GM18499 (cell line): ENCODE measurements around the gene PIK3R3.

Experiments used
- ATAC-seq: cut with Tn5 transposase; IDR thresholded peaks from one replicate; pipeline ENCODE4 v1.9.1; 2021; ENCODE audit warnings: moderate number of reproducible peaks; ENCODE audit not compliant: insufficient read depth, unreplicated experiment

PIK3R3 gene

DNA sequence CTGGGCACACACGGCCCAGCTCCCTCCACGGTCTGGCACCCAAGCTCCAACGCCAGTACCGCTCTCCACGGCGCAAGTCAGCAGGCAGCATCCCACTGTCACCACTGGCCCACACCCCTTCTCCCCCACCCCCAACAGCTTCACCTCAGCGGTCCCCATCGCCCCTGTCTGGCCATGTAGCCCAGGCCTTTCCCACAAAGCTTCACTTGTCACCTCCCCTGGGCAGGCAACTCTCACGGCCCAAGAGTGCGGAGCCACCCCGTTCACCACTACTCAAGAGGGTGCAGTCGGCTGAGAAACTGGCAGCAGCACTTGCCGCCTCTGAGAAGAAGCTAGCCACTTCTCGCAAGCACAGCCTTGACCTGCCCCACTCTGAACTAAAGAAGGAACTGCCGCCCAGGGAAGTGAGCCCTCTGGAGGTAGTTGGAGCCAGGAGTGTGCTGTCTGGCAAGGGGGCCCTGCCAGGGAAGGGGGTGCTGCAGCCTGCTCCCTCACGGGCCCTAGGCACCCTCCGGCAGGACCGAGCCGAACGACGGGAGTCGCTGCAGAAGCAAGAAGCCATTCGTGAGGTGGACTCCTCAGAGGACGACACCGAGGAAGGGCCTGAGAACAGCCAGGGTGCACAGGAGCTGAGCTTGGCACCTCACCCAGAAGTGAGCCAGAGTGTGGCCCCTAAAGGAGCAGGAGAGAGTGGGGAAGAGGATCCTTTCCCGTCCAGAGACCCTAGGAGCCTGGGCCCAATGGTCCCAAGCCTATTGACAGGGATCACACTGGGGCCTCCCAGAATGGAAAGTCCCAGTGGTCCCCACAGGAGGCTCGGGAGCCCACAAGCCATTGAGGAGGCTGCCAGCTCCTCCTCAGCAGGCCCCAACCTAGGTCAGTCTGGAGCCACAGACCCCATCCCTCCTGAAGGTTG is 97.6 kb downstream of the PIK3R3 start:
- ATAC-seq = no peak

DNA sequence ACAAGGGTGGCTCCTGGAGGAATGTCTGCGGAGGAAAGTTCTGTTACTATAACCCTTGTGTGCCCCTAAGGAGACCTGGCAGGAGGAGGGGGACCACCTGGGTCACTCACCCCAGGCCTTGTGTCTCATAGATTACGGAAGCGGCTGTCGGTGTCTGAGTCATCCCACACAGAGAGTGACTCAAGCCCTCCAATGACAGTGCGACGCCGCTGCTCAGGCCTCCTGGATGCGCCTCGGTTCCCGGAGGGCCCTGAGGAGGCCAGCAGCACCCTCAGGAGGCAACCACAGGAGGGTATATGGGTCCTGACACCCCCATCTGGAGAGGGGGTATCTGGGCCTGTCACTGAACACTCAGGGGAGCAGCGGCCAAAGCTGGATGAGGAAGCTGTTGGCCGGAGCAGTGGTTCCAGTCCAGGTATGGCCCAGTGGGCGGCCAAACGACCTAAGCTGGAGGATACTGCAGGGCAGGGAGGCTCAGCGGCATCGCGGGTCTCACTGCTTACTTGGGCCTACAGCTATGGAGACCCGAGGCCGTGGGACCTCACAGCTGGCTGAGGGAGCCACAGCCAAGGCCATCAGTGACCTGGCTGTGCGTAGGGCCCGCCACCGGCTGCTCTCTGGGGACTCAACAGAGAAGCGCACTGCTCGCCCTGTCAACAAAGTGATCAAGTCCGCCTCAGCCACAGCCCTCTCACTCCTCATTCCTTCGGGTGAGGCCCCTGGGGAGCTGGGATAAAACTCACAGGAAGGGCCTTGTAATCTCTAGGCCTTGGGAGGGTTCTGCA is 101.4 kb downstream of the PIK3R3 start:
- ATAC-seq = no peak

DNA sequence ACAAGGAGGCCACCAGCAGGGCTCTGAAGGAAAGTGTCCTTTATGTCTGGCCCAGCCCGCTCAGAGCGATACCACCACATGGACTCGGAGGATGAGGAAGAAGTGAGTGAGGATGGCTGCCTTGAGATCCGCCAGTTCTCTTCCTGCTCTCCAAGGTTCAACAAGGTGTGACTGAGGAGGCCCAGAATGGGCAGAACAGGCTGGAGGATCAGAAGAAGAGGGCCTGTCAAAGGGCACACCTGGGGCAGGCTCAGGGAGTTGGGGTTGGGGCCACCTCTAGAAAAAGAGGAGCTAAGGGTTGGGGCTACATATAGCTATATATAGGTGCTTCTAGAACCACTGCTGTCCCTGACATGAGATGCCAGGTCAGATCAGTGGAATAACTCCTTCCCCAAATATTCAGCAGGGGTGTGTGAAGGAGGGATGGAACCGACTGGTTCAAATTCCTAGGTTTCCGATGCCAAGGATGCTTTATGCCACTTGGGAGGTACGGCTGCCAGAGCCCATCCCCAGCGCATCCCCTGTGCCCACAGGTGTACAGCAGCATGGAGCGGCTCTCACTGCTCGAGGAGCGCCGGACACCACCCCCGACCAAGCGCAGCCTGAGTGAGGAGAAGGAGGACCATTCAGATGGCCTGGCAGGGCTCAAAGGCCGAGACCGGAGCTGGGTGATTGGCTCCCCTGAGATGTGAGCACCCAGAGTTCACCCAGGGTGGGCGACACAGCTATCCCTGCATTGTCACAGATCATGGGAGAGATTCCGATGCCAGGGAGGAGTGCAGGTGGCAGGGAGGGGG is 102.2 kb downstream of the PIK3R3 start:
- ATAC-seq = no peak

DNA sequence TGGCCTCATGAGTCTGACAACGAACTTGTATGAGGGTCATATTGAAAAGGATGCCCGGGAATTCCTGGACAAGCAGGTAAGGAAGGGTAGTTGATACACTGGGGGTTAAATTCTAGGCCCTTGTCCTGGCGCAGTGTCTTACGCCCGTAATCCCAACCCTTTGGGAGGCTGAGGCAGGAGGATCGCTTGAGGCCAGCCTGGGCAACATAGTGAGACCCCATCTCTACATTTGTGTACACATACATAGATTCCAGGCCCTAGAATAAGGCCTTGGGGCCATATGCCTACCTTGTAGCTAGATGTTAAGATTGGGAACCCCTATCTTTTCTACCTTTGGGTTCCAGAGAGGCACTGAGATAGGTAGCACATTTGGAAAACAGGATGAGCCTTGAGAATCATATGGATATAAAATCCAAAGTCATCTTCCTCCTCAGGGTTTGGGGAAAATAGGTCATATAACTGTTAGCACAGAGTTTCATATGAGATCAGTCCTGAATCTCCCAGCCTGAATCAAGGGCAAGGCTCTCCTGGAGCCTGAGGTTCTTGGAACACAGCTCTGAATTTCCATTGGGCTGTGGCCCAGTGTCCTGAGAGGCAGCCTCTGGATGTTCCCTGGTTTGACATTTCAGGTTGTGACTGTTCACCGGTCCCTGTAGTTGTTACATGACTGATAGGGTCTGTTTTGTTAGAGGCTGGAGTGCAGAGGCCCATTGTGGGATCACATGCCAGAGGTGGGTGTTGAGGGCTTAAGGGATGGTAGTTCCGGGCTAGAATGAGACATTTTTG is 104.4 kb downstream of the PIK3R3 start:
- no peak for ATAC-seq

DNA sequence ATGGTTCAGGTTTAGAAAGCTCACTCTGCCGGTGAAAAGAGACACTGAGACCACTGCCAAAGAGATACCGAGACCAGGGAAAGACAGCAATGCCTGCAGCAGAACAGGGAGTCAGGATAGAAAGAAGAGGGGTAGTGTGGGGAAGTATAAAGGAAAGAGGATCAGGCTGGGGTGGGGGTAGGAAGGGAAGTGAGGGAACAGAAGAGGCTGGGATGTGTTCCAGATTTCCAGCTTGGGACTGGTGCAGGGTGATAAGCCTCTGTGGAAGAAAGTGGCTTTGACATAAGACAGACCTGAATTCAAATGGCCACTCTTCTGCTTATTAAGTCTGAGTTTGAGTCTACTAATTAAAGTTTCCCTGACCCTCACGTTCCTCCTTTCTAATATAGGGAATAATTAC is 105.9 kb downstream of the PIK3R3 start:
- no peak for ATAC-seq

DNA sequence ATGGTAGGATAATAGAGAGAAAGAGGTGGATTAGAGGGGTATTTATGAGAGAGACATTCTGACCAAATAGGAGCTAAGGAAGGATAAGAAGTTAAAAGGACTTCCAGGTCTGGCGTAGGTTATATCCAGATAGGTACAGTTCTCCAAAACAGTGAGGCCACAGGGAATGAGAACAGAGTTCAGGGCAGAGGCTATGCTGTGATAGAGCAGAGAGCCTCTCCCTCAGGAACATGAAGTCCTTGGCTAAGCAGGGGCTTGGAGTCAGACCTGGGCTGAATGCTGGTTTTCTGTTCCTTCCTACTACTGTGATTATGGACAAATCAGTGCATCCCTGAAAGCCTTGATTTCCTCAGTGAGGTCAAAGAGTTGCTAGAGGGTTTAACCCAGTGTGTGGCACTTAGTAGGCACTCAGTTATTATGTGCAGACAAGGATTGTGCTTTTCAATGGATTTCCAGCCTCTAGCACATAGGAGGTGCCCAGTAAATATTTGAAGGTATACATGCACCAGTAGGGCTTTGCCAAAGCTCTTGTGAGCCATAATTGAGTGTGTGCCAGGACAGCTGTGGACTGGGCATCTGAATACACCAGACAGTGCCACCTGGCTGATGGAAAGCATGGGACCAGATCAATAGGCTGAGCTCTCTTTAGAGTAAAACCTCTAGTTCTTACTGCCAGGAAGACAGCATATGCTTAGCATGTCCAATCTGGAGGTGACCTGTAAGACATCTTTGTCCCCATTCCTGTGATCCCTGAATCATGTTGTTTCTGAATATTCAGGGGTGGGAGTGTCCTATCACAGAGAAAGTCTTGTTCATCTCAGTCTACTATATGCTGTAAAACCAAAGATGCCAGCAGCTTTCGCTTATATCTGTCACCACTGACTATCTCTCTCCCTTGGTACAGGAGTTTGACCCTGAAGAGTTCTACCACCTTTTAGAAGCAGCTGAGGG is 111.1 kb downstream of the PIK3R3 start:
- ATAC-seq = no peak

DNA sequence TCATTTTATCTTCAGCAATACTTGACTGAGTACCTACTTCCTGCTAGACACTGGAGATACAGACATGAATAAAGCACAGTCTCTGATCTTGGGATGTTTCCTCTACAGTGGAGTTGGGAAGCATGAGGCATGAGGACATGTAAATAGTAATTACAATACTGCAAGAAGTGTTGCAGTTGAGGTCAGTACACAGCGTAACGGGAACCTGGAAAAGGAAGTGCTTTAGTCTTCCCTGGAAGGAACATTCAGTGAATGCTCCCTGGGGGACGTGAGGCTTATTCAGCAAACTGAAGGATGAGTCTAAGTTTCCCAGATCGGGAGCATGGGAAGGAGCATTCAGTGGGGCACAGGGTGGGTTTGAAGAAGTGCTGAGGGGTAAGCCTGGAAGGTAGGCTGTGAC is 112.4 kb downstream of the PIK3R3 start:
- no peak for ATAC-seq

DNA sequence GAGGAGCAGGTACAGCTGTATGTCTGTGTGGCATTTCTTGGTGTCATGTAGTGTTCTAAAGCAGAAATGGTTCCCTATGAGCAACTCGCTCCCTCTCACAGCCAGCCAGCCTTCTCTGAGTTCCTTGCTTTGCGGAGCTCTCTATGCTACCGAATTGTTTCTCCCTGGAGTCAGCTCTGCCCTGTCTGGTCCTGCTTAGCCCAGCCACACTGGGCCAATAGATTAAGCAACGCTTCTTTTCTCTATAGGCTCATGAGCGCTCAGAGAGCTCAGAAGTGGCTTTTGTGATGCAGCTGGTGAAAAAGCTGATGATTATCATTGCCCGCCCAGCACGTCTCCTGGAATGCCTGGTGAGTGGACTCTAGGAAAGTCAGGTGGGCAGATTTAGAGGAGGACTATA is 113.1 kb downstream of the PIK3R3 start:
- ATAC-seq = no peak

DNA sequence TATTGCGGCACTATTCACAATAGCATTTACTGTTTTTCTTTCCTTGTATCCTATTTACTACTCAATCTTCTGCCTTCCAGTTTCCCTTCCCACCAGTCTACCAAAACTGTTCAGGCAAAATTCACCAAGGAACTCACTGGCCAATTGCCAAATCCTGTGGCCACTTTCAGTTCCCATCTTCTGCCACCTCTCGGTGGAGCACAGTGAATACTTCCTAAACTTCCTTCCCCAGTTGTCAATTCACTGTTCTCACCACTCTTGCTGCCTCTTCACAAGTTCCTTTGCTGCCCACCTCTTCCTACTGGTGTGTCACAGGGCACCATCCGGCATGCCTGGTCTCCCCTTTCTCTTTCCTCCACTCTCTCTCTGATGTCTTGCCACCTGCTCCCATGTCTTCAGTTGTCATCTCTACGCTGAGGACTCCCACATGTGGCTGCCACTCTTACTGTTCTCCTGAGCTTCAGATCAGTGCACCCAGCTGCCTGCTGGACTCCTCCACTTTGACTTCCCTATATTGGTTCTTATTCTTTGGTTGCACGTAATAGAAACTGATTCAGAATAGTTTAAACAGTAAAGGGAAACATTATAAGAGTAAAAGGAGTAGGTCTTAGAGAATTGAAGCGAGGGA is 114.4 kb downstream of the PIK3R3 start:
- ATAC-seq = no peak

DNA sequence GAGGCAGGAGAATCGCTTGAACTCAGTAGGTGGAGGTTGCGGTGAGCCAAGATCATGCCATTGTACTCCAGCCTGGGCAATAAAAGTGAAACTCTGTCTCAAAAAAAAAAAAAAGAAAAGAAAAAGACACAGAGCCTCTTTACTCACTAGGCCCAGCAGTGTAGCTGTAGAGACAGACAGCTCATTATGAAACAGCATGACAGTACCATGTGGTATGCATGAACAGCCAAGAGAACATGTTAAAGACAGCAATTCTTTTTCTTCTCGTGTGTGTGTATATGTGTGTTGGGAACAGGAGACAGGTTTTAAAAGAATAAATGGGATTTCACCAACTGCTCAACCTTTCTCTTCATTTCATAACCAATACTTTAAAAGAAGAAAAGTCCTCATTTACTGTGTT is 118.8 kb downstream of the PIK3R3 start:
- ATAC-seq = no peak

DNA sequence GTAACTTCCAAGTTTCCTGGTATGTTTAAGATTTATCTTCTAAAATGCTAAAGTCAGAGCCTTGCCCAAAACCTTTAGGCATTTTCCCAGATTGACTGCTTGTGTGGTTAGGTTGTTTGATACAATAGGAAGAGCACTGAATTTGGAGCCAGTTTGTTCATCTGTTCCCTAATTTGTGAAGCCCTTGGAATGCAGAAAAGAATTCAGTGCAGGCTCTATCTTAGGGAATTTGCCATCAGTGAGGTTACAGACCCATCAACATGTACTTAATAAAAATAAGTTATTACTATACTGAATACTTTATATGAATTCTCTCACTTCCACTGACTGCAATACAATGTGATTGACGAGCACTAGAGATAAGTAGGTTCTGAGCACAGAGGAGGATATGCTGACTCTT is 120.2 kb downstream of the PIK3R3 start:
- ATAC-seq = no peak

DNA sequence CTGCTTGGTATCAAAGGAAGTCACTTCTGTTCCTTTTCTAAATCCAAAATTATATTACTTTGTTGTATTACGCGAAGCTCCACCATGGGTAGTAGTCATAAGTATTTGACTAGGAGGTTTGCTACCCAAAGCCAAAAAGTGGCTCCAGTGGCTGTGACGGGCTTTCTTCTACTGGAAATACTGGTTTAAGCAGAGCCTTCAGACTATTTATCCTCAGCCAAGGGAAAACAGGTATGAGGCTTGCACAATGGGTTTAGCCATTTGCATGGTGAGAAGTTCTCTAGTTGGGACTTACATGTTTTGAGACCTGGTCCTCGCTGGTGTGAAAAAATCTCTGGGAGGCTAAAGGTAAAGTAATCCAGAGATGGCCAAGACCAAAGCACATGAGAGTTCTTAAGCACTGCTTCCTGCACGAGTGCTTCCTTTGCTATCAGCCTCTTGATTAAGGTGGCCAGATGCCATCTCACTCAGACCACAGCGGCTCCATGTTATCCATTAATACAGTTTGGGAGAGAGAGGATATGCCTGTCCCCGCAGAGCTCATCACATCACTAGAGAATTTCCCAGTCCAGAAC is 121.2 kb downstream of the PIK3R3 start:
- no peak for ATAC-seq

DNA sequence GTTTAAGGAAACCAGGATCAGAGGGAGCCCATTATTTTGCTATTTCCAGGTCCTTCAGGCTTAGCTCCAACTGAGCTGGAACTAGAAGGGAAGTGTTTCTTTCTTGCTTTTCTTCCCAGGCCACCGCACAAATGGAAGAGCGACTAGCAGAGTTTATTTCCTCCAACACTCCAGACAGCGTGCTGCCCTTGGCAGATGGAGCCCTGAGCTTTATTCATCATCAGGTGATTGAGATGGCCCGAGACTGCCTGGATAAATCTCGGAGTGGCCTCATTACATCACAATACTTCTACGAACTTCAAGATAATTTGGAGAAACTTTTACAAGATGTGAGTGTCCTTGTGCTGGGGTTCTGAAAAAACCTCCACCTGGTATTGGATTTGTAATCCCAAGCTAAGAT is 121.8 kb downstream of the PIK3R3 start:
- ATAC-seq = no peak

DNA sequence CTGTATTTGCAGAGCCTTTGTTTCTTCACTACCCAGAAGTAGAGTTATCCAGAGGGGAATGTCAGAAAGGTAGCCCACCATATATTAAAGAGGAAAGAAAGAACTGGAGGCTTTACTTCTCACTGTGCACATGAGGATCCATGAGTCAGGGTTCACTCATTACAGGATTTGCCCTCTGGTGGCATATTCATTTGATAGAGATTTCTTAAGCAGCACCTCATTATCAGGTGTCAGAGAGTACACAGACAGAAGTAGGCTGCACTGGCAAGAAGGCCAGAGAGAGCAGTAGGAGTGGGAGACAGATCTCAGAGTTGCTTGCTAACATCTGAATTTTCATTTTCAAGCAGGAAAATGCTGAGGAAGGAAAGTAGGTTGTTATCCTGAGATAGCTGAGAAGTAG is 123.8 kb downstream of the PIK3R3 start:
- no peak for ATAC-seq

DNA sequence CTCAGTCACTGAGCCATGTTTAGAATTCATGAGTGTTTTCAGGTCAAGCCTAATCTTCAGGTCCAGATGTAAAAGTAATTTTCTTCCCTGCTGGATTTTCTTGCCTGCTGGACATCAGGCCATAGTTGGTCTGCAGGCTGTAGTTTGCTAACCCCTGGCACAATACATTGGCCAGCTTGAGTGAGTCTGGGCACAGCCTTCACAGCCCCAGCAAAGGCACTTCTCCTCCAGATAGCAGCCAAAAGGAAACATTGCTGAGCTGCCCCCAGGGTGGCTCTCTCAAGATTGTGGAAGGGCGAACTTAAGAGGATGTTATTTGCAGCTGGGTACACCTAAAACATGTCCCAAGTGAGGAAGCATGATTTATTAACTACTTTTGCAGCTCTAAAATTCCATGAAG is 126.8 kb downstream of the PIK3R3 start:
- no peak for ATAC-seq

DNA sequence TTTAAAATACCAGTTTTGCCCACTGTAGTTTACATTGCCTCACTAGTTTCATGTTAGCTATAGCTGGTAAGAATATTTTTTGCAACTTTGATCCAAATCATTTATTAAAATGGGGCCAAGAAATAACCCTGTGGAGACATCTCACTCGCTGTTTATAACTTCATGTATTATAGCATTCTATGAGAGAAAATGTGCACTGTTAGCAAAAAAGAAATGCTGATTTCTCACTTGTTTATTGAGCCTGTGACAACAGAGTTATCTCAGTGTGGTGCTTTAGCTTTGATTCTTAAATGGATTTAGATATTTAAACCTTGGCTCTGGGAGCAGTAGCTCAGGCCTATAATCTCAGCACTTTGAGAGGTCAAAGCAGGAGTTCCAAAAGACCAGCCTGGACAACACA is 127.9 kb downstream of the PIK3R3 start:
- no peak for ATAC-seq

DNA sequence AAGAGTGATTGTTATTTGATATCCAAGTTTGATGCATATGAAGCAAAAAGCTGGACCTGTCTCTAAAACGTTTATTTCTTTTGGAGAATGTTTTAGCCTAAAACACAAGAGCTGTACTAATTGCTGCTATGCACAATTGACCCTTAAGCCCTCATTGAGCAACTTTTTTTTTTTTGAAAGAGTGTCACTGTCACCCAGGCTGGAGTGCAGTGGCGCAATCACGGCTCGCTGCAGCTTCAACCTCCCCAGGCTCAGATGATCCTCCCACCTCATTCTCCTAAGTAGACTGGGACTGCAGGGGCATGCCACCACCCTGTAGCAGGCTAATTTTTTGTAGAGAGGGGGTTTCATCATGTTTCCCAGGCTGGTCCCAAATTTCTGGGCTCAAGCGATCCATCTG is 129.1 kb downstream of the PIK3R3 start:
- no peak for ATAC-seq

DNA sequence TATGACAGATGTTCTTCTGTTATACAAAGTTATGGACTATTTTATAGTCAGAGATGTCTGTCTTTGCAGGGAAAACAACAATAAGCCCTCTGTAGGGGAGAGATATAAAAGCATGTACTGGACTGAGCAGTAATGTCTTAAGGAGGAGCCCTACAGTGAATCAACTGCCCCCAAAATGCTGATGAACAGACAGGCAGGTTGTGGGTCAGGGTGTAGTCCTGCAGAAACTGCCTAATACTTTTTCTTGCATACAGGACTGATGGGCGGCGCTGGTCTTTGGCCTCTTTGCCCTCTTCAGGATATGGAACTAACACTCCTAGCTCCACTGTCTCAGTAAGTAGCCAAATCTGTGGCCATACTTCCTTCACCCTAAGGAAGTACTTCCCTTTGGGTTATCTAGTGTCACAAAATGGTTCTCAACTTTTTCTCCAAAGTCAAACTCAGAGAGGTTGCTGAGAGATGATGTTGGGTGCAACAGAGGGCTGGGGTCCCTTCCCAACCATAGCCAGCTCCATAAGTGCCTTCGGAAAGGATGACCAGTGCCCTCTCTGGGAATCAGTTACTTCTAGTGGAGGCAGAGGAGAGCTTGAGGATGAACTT is 129.8 kb downstream of the PIK3R3 start:
- ATAC-seq = no peak
